GM19023 (cell line): ENCODE measurements around the gene LUC7L.
"Not testable (repeated sequence)": the region's sequence is repeated elsewhere in the genome, so short reads cannot be mapped to it uniquely, and the experiment has no call there.

Source experiments
- ATAC-seq: cut with Tn5 transposase; IDR thresholded peaks from one replicate; pipeline ENCODE4 v1.9.1; 2021; ENCODE audit warnings: mild to moderate bottlenecking, moderate library complexity; ENCODE audit not compliant: unreplicated experiment

Gene LUC7L, protein sequence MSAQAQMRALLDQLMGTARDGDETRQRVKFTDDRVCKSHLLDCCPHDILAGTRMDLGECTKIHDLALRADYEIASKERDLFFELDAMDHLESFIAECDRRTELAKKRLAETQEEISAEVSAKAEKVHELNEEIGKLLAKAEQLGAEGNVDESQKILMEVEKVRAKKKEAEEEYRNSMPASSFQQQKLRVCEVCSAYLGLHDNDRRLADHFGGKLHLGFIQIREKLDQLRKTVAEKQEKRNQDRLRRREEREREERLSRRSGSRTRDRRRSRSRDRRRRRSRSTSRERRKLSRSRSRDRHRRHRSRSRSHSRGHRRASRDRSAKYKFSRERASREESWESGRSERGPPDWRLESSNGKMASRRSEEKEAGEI

DNA sequence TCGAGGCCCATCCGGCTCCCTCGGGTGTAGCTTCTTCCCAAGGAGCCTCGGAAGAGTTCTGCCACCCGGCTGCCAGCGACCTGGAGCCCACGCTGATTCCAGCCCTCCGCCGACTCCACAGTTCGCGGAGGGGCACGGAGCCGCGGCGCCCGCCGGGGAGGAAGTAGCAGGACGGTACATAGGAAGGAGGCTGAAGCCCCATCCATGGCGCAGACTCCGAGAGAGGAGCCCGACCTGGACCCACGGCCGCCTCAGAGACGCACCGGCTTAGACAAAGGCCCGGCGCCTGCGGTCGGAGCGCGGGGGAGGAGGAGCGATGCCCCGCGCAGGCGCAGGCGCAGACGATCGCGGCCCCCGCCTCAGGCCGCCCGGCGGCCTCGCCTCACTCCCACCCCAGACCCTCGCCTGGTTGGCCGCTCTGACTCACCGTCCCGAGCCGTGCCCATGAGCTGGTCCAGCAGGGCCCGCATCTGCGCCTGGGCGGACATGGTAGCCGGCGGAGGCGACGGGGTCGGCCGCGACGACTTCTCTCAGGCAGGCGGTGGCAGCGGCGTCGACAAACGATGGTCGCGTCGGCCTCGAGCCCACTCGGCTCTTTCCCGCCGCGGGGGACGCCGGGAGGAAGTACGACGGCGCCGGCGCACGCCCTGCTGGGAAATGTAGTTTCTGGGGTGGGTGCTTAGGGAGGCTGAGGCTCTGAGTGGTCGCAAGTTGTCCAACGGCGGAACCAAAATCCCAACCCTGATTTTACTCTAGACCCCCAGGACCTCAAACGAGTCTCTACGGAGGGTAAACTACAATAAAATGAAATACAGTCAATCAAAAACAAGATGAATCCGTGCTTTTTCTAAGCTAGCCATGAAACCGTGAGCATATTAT, at the start of gene LUC7L:
LUC7L (minus strand) TSS at position 598 of the 879 bp plus-strand sequence; CDS start at position 488, 110 bp downstream.
- ATAC-seq, result peak; percentile 86

DNA sequence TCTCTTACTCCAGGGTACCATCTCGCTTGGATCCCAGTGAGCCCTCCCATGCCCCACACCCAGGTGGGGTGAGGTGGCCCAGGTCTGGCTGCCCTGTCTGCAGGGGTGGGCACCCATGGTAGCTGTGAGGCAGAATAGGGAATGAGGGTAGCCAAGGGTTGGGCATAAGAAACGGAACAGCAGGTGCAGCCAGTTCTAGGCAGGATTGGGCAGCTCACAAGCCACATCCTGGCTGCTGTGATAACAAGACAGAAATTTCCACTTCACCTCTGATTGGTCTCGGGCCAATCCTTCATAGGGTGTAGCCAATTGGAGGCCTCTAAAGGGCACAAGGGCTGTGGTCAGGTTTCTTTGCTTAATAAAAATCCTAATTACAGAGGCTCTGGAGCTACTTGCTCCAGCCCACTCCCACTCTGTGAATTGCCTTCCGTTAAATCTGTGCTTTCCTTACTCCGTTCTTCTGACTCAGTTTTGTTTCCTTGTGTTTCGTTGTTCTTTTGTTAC, 49.7 kb upstream of the LUC7L start:
- no peak for ATAC-seq

DNA sequence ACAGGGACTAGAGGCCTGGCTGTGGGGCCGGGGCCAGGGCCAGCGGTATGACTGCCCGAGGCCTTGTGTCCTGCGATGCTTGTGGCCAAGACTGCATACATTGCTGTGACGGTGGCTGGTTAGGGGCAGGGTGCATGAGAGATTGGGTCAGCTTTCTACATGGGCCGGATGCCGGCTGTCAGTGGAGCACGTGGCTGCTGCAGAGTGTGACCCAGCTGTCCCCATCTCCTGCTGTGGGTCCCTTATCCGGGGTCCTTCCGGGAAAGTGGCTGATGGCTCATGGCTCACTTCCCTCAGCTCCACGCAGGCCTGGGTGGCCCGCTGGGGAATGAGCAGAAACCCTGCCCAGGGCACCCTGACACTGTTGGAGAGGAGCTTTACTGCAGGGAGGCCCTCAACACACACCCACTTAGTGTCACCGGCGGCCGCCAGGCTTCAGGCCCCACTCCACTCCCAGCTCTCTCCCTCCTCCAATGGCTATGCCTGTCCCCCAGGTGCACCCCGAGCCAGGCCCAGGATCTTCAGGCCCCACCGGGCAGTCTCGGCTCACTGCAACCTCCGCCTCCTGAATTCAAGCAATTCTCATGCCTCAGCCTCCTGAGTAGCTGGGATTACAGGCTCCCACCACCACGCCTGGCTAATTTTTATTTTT, 47.3 kb upstream of the LUC7L start:
- no peak for ATAC-seq

DNA sequence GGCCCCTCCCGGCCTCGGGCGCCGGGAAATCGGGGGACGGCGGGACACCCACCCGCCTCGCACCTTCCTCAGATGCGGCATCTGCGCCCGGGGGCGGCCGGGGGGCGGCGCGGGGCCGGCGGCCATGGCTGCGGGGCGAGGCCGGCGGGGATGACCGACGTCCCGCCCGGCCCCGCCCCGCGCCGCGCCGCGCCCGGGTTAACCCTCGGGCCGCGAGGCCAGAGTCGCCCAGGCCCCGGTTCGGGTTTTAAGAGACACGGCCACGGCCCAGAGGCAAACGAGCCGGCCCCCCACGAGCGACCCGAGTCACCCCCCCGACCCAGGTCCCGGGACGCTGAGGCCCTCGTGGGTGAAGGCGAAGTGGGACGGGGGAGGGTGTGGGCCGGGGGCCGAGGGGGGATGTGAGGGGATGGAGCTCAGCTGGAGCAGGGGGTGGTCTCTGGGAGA, 46.6 kb upstream of the LUC7L start, which contains the start of gene RGS11:
RGS11 (minus strand) TSS at position 159 of the 447 bp plus-strand sequence; CDS start at position 126, 33 bp downstream.
- ATAC-seq, result no peak

DNA sequence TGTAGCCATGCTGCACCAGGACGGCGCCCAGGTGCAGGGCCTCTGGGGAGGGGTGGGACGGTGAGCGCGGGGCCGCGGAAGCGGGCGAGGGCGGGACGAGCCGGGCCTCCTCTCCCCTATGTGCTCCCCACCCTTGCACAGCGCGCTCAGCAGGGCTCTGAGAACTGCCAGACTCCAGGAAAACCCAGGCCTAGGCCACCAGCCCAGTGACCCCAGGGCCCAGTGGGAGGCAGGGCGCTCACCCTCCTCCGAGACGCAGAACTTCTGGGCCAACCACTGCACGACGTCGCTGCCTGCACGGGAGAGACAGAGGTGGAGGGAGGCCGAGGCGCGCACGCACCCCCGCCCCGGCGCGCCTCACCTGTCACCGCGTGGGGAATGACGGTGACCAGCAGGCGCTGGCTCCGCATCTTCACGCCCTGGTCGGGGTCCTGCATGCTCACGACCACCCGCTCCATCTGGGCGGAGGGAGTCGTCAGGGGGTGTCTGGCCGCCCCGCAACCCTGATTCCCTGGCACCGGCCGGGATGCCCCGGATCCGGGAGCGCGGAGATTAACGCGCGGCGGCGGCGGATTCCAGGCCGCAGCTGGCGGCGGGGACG, 45.9 kb upstream of the LUC7L start:
- ATAC-seq, result no peak

DNA sequence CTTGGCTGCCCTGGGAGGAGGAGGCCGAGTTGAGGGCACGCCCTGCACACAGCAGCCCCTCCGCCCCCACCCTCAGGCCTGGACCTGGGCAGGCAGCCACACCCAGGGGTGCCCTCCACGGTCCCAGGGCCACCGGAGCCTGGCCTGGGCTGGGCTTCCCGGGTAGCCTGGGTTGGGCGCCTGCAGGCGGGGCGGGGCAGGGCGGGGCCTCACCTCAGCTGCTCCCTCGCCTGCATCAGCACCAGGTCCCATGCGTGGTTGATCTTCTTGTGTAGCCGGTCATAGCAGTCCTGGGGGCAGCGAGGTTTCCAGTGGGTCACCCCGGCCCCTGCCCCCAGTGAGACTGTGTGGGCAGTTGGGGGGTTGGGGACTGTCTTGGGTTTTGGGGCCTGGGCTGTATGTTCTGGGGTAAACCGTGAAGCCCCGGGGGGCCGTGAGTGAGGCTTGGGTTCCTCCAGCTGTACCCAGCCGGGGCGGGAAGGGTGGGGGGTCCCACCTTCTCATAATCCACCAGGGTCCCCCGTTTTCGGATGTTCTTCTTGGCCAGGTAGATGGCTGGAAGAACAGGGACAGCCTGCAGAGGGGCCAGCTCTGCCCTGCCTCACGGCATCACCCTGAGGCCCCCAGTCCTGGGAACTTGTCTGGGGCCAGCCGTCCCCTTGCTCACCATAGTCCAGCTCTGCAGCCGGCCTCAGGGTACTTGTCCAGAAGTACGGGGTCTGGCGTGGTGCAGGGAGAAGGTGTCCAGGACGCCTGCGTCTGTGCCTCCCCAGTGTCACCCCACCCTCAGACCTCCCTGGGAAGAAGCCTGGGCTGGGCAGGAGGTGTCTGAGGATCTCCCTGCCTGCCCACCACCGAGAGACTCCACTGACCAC, 44.5 kb upstream of the LUC7L start:
- no peak for ATAC-seq

DNA sequence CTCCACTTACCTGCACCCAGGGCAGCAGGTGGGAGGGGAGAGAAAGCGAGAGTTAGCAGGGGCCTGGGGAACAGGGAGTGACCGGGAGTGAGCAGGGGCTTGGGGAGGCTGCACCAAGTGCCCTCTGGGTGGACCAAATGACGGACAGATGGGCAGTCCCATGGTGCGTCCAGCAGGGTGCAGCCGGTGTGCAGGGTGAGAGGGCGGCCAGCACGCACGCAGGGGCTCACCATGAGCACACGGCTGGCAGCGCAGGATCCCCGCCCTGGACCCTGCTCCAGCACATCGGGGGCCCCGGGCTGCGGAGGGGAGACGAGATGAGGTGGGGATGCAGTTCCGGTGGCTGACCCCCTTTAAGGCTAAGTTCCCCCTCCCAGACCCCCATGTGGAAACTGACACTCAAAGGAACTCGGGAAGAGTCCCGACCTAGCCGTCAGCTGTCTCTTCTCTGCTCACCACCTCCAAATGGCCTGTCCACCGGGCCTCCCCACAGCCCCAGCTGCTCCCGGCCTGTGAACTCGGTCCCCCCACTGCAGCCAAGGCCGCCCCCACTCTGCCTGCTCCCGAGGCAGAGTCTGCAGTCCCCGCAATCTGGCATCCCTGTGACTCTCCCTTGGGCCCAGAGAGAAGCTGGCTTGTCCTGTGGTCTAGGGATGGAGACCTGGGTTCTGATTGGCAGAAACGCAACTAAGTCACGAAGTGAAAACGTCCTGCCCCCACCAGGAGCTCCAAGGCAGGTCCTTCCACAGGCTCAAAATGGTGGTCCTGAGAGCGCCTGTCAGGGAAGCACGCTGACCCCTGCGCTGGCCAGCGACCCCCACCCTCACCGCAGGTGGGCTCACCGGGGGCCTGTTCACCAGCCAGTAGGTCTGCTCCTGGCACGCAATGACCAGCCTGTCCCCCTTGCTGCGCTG, 43.6 kb upstream of the LUC7L start:
- no peak for ATAC-seq

DNA sequence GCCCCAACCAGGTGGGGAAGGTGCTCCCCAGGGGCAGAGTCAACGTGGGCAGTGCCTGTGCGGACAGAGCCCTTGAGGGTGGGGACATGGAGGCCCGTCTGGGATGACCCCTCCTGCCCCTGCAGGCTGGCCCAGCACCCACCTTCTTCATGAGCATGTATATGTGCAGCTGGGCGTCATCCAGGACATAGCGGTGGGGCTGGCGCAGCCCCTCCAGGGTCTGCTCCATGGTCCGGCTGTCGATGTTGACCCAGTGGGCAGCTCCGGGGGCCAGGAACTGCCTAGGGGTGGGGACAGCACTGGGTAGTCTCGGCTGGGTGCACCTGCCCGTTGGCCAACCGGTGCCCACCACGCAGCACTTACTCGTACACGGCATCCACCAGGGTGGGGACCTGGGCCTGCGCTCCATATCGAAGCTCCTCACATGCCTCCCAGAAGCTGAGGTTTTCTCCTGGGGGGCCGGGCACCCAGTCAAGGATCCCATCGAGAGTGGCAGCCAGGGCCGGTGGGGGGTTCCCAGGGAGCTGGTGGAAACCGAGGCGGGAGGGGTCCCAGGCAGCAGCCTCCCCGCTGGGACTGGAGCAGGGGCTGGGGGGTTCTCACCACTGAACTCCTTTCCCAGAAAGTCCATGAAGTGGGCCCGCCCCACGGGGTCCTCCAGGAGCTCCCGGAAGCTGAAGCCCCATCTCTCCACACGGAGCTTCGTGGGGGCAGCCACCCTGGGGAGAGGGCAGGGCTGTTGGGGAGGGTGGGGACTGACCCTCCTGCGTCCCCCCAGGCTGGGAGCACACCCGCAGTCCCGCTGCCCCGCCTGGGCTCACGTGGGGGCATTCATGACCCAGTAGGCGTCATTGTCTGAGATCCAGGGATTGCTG, 41.4 kb upstream of the LUC7L start:
- no peak for ATAC-seq

DNA sequence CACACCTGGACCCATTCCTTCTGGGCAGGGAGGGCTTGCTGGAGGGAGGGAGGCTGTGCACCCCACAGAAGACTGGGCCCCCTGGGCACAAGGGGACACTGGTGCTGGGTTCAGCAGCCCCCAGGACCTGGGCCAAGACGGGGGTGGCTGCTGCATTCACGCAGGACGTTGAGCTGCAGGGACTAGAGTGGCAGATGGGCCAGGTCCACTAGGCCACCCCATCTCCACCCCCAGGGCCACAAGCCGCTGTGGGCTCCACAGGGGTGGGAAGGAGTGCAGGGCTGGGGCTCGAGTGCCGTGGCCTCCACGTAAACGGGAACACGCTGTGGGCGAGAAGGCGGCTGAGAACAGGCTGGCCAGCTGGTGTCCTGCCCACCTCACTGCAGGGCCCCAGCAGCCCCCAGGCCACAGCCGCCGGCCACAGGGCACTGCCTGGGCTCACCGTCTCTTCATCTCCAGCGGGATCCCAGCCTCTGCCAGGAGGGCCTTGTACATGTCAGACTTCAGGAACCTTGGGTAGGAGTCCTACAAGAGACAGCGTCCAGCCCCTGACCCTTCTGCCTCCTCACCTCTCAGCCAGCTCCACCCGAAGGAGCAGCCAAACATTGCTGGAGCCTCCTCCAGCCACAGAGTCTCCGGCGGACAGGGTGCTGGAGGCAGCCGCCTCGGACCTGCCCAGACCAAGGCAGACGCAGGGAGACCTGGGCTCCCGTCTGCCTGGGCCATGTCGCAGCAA, 40.0 kb upstream of the LUC7L start:
- ATAC-seq, result no peak

DNA sequence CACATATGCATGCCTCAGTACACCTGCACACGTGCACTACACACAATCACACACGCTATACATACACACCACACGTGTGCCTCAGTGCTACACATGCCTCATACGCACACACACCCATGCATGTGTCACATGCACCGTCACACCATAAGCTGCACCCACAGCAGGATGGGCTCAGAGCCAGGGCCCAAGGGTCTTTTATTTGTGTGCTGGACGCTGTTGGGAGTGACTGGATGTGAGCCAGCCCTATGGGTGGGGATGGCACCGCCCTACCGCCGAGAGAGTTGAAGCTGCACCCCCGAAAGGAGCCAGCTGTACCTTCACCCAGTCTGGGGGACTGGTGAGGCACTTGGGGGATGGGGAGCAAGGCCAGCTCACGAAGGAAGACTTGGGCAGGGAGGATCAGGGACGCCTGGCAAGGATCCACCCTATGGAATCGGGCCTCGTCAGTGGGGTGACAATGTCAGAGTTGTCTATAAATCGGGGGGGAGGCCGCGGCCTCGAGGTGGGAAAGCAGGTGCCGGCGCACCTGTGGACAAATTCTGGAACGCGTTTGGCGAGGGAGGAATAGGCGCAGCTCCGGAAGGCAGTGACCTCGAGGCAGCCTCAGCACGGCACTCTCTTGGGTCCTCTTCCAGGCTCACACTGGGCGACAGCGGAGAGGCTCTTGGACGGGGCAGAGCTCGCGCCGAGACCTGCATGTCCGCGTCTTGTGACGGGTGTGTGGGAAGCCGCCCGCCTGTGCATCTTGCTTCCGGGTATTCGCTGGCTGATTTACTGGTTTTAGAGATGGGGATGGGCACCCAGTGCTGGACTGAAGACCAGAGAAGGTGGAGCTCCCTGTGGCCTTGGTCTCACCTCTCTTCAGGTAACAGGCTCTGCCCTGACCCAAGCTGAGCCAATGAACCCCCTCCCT, 39.1 kb upstream of the LUC7L start:
- no peak for ATAC-seq

DNA sequence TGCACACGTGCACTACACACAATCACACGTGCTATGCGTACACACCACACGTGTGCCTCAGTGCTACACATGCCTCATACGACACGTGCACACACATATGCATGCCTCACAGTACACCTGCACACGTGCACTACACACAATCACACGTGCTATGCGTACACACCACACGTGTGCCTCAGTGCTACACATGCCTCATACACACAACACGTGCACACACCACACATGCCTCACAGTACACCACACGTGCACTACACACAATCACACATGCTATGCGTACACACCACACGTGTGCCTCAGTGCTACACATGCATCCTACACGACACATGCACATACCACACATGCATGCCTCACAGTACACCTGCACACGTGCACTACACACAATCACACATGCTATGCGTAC, 38.3 kb upstream of the LUC7L start:
- ATAC-seq, result not testable (repeated sequence)

DNA sequence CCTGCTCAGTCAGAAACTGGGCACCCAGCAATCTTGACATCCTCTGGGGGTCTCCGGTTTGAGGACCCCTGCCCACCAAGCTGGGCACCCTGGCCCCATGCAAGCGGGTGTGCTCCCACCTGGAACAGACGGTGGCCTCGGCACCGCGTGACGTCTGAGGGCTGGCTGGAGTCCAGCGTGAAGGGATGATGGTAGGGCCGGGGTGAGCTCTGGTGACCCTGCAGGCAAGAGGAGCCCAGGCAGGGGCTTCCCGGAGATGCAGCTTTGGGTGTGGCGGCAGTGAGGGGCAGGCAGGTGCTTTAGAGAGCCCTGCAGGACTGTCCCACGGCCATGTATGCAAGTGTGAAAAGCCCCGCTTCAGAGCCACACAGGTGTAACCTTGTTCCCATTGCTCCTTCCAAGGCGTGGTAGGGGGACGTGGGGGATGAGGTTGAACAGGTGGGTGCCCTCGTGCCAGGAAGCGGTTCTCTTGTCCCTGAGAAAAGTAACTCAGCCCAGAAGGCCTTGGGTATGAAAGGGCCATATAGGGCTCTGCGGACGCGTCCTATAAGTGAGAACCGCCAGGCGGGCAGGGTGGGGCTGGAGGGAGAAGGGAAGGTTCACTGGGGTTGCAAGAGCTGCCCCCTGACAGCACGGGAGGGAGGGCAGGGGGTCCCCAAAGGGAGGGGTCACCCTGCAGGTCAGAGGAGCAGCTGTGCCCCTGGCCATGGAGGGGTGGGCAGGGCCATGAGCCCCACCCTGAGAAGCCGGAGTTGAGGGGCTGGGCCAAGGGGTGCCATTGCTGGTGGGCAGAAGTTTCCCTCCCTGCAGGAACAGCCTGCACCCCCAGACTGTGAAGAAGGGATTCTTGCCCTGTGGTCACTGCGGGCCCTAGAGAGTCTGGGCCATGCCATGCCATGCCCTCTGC, 37.3 kb upstream of the LUC7L start:
- ATAC-seq, result no peak

DNA sequence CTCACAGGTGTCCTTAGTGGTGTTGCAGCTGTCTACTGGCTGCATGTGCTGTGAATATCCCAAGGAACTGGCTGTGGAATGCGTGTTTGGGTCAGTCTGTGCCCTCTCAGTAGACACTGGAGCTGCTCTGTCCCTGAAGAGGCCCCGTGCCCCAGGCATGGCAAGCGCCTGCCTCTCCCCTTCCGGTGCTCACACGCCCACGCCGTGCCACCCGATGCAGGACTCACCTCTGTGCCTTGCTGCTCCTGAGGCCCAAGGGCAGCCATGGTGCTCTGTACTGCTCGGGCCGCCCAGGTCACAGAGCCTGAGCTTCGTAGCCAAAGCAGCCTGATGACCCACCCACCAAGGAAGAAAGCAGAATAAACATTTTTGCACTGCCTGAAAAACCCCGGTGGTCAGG, 36.5 kb upstream of the LUC7L start:
- ATAC-seq, result no peak

DNA sequence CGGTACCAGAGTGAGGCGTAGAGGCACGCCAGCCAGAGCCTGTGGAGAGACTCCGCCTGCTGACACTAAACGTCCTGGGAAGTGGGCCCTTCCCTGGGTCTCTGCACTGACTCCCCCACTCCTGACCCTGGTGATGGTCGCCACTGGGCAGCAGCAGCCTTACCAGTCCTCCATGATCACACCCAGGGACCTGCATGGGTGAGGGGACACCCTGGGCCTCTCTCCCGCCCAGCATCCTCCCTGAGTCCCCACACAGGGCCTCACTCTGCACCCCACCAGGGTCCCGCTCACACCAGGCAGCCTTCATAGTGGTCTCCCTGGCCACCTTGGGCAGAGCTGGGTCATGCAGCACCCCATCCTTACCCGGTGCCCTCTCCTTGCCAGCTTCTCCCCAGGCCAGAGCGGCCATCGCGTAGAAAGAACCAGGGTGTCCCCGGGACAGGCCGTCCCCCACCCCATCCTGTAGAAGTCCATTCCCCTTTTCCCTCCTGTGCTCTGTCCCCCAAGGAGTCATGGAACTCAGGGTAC, 35.8 kb upstream of the LUC7L start:
- no peak for ATAC-seq
